Activated CD8-positive, alpha-beta memory T cell treated with anti-CD3 and anti-CD28 coated beads for 48 hours (primary cell): ENCODE data around the gene ARHGAP6.

Experiments used
- DNase-seq, 3 experiments: peaks; one replicate each; pipeline ENCODE4 v3.0.0-alpha.2; 2020; ENCODE audit warnings: low read depth in 2 of 3, low spot score in 2 of 3

ARHGAP6 gene

DNA sequence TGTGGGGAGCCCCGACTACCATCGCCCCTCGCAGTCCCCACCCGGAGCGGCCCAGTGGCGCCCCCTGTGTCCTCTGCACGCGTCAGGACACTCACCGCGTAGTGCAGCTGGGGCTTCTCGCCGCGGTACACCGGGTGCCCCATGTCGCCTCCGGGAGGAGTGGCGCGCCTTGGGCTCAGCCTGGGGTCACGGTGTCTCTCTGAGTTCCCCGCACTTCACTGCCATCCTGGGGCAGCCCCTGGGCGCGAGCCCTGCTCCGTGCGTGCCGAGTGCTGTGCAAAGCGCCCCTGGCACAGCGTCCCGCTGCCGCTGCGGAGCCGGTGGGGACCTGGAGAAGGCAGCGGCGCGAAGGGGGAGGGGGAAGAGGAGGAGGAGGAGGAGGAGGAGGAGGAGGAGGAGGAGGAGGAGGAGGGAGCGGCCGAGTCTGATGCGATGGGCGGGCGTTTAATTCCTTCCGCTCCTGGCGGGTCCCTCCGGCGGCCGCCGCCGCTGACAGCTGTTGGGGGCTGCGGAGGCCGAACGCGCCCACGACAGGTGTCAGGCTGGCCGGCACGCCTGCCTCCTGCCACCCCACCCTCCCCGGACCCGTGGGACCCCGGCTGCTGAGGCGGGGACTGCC lies 238.2 kb downstream of the ARHGAP6 start:
- no peak for DNase-seq

DNA sequence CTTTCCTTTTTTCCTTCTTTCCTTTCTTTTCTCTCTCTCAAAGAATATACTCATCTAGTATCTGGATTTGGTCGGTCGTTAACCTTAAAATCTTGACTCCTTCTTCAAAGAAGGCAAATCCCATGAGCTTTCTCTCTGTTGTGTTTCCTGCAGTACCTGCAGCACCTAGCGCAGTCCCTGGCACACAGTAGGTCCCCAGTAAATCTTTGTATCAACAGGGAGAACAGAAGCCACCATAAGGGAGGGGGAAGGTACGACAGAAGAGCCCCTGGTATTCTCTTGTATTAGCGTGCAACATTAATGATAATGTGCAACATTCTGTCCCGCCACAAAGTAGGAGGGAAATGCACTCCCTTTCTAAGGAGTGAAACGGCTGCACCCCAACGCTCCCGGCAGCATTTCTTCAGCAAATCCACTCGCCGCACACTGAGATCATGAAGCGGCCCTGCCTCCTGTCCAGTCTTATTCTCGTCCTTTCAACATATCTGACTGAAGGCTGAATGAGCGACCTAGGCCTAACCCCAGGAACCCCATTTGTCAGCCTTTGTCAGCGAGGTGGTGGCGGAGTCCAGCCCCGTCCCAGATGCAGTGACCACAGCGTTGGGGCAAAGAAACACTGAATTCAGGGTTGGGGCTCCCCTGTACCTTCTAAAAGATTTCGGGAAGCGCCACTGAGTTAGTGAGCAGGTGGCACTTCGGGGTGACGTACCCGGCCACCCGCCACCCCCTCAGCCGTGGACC lies 238.8 kb downstream of the ARHGAP6 start:
- DNase-seq, result no peak

DNA sequence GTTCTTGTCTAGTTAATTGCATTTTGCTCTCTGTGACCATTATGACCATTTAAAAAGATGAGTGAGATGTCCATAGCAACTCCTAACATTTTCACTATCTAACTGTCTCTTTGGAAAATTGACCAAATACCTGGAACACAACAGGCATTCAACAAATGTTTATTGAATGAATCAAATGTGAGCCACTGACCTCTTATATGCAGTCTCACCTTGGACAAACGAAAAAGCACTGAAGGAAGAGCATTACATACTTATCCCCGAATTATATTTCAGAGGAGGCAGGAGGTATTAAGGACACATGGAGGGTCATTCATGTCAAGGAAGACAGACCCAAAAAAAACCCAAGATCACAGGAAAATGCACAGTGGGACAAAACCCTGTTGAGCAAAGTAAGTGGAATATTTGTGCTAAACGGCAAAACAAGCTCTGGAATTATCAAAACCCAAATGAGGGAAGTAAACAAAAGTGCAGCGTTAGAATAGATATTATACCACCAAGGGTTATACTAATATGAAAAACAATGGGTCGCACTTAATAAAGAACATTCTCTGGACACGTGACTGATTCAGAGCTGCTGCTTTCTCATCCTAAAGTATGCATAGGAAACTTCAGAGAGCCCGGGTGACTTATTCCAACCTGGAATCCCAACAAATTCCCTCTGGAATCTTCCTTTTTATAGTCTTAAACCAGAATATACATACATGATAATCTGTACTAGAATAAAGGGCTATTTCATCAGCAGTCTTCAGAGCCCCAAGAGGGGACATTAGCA lies 240.6 kb downstream of the ARHGAP6 start:
- DNase-seq, result no peak

DNA sequence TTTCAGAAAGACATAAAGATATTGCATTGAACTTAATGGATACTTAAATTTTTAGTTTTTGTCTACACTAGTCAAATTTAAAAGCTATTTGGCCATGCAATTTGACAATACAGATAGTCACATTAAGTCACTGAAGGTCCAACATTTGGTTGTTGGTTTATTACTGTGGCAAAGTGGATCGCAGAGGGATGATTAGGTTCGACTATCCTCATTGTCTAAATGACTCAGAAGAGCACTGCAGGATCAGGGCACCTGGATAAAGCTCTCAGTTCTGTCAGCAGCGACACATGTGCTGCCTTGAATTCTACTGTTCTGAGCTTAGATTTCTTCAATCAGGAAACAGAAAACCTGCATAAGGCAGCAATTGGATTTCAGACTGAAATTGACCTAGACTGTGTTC lies 241.8 kb downstream of the ARHGAP6 start:
- no peak for DNase-seq

DNA sequence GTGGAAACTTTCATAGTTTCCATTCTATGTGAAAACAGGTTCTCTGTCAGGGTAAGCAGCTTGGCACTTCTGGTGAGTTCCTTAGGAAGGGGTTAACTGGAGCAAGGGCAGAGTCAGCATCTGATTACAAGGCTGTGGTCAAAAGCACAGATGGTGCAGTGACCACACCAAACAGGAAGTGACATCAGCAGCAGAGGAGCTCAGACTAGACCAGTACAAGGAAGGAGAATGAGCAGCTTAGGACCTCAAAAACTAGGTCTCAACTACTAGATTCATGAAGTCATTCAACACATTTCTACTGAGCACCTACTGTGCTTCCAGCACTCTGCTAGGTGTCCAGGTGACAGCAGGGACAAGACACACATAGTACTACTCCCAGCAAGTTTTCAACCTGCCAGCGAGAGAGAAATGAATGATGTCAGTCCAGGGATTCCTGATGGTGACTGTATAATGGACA lies 242.3 kb downstream of the ARHGAP6 start:
- no peak for DNase-seq

DNA sequence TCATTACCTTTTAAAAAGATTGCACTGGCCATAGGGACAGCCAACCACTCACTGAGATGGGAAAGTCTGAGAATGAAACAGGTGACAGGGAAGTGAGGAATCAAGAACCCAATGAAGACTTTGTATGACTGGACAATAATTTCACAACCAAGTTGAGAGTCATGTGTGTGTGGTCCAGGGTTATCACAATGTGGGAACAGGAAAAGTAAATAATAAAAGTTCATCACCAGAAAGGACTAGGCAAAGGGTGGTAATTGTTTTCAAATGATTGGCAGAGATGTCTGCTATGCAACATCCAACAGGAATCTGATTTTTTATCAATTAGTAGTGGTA lies 243.2 kb downstream of the ARHGAP6 start:
- DNase-seq, result no peak

DNA sequence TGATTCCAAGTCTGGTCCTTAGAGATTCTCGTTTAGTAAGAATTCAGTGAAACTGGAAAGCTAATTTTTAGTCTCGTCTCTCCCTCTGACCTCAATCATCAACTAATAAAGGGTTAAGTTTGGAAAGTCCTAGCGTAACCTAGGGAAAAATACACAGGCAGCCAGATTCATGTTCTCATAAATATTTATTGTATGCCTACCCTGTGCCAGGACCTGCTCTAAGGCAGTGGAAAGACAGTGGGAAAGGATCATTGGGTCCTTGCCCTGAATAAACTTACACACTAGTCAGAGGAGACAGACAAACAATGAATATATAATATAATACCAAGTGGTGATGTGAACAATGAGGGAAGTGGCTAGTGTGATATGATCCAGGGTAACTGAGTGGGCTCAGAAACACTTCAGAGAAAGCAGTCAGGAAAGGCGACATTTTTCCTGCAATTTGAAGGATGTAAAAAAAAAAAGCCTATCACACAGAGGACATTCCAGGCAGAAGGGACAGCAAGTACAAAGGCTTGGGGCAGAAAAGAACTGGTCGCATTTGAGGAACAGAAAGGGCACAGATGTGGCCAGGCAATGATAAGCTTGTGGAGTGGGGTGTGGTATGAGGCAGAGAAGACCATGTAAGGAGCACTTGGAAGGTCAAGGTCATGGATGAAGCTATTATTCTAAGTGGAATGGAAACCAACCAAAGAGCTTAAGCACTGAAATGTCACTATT lies 243.8 kb downstream of the ARHGAP6 start:
- no peak for DNase-seq

DNA sequence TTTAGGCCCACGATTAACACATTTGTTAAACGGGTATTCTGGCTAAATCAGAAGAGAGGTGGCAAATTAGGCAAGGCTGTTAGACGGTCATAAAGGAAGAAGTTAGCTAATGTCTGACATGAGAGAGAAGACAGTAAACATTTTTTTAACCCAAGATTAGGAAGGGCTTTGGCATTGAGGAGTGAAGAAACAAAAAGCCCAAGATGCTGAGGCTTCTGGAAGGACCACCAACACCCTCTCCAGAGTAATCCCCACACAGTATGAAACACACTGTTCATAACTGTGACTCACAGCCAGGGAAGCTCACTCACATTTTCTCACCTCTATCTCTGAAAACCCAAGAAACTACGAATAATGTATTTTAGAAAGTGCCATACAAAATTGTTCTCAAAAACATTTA lies 244.9 kb downstream of the ARHGAP6 start:
- DNase-seq, result no peak

DNA sequence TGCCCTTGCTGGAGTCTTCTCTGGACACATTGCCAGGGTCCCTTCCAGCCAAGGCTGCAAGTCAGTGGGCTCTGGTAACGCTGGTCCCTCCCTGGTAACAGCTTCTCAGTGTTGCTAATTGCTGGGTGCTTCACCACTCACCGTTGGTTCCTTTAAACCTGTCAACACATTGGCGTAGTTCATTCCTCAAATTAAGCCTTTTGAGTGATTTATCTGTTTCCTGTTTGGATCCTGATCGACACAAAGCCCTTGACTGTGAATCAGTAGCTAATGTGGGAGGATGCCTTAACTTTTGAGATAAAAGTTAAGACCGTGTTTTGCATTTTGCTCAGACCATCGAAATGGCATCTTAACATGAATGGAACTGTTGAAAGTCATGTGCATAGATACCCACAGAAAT lies 246.6 kb downstream of the ARHGAP6 start:
- DNase-seq, result no peak

DNA sequence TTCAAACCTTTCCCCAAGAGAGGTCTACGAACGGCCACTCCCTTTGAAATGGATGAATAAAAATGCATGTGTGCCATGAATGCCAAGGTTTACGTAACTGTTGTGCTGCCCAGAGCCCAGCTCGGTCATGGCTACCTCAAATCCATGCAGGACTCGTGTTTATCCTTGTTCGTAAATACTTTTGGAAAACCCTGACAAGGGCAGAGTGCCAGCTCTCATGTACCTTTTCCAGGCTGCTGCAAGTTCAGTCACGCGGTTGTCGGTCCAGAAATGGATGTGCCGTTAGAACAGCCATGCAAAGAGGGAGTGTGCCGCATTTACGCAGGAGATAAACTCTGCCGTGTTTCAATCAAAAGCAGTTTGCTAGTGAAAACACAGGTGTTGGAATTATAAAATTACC lies 249.1 kb downstream of the ARHGAP6 start:
- no peak for DNase-seq

DNA sequence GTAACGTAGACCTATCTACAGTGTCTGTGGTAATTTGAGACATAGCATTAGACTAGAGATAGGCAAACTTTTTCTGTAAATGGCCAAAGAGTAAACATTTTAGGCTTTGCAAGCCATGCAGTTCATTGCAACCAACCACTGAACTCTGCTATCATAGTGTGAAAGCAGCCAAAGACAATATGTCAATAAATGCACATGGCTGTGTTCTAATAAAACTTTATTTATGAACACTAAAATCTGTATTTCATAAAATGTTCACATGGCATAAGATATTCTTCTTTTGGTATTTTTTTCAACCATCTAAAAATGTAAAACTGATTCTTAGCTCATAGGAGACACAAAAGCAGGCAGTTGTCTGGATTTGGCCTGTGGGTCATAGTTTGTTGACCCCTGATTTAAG lies 251.6 kb downstream of the ARHGAP6 start:
- DNase-seq, result no peak

DNA sequence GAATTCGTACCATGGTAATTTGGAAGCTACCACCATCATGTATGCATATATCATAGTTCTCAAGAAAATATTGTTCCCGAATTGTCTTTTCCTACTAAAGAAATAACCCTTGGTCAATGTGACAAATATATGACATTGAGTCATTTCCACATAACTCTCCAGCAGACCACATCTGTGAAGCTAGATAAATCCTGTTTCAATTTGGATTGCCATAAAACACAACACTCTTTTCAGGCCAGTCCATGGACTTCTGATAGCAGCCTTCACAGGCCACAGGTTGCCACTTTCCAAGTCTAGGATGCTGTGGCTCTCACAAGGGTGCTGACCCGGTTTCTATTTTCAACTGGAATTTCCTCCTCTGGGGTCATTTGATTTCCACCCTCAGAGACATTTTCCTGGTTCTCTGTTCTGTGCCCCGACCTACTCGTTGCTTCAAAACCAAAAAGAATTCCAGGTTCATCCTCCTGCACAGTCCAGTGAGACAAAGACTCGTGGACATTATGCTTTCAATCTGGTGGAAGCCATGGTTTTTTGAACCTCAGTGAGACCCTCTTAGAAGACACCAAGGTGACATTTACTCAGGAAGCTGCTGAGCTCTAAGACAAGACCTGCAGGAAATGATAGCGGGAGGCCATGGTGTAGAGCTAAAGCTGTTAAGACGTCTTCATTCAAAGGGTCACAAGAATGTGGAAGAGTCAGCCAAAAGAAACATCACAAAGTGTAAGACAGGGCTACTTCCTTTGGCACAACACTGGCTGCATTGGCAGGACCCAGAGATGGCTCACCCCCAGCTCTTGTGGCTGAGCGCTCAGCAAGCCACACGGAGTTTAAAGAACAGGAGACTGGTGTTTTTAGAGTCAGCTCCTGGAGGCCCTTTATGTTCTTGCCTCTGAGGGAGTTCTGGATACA lies 252.8 kb downstream of the ARHGAP6 start:
- DNase-seq, result no peak

DNA sequence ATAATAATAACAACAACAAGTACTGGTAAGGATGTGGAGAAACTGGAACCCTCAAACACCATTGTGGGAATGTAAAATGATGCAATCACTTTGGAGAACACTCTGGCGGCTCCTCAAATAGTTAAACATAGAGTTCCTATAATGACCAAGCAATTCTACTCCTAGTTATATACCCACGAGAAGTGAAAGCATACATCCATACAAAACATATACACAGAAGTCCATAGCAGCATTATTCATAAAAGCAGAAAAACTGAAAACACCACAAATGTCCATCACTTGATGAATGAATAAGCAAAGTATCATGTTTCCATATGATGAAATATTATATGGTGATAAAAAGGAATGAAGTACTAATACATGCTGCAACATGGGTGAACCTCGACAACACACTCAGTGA lies 255.8 kb downstream of the ARHGAP6 start:
- no peak for DNase-seq

DNA sequence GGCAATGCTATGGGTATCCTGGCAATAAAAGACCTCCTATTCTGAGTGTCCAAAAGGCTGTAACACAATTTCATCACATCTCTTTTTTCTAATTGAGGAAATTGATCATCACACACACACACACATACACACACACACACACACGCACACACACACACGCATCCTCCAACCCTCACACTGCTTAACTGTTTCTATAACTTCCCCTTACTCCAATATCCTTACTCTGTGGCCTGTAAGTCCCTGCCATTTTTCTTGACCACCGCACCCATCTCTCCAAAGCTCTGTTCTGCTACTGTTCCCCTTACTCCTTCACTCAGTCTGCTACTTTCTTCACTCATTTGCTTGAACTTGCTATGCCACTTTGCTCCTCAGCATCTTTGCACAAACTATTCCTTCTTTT lies 256.9 kb downstream of the ARHGAP6 start:
- no peak for DNase-seq

DNA sequence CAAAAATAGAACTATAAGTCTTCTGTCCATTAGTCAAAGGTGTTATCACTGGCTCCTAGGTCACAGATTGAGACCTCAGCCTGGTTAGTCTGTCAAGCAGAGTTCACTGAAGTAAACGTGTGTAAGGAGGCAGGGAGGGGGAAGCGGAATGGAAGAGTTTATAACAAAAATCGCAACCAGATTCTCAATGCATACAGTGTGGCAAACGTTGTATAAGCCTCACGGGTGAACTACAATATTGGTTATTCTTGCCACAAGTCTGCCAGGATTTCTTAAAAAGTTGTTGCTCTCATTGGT lies 257.7 kb downstream of the ARHGAP6 start:
- DNase-seq, result no peak

DNA sequence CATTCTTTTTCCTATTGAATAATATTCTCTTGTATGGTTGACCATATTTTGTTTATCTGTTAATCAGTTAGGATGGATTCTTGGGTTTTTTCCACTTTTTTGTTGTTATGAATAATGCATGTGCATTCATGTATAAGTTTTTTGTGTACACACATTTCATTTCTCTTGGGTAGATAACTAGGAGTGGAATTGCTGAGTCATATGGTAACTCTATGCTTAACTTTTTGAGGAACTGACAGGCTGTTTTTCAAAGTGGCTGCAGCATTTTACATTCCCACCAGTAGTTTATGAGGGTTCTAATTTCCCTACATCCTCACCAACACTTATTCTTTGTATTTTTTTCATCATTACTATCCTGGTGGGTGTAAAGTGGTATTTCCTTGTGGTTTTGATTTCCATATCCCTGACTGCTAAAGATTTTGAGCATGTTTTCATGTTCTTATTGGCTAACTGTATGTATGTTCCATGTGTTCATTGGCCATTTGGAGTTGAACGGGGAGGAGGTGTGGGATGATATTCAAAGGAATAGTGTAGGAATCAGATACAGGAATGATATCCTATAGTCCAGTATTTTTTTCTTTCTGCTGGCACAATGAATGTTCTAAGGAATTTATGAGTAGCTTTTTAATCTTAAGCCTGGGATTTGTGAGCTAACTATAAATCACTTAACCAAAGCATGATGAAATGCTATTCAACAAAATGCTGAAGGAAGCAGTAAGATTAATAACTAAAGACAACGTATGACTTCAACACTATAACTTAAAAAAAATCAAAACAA lies 258.2 kb downstream of the ARHGAP6 start:
- DNase-seq, result no peak

DNA sequence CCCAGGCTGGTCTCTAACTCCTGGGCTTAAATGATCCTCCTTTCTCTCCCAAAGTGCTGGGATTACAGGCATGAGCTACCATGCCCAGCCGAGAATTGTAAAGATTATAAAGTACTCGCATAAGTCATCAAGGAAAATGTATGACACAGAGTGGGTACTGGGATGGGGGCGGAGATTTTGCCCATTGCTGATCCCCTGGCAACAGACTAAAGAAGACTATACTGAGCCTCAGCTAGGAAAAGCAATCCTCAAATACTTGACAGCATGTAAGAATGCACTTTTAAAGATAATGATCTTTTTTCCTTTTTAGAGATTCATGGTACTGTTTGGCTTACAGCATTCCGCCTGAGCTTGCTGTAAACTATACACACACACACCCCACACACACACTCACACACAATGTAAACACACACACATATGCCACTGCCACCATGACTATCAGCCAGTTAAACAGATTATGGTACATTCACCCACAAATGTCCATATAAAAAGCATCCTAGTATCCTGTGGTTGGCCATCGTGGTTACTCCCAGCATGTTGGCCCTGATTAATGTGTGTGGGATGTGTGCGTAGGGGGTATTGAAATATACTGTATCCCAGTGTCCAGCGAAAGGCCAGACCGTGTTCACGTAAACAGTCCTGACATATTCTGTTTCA lies 259.5 kb downstream of the ARHGAP6 start:
- no peak for DNase-seq

DNA sequence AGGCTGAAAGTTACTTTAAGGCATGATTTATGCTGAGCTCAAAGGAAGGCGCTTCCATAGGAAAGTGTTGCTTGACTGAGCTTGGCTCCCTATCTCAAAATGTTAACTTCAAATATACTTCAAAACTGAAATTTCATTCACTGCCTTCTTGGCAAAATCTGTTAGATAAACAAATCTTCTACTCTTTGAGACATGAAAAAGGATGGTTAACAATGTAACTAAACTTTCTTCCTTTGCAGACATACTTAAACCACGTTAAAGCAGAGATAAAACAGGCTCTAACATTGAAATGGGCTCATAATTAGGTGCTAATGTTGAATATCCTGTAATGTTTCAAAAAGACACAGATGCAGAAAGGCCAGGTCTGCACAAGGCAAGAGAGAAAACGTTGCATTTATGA lies 262.1 kb downstream of the ARHGAP6 start:
- DNase-seq, result no peak

DNA sequence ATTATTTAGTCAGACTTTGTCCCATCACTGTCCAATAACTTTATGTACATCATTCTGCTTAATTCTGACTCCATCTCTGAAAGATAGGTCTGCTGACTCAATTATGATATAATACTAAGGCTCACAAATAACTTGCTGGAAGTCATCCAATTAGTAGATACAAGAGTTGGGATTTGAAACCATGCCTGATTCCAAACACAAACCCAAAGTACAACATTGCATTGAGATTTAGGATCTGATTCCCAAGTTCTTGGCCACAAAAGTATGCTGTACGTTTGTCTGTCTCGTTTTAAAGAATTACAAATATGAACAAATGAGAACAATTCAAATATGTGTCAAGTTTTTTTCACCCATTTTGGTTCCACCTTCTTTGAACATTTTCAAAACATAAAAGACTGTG lies 263.8 kb downstream of the ARHGAP6 start:
- DNase-seq, result no peak
